Left lung (tissue), 10 donors: ENCODE measurements around the gene SLC2A8. TPM values are rescaled to one million over a fixed set of nuclear protein-coding genes. Genes with fewer than 3 reads are reported as not detected.

Experiments used
- ATAC-seq: fragments of 200-7000 bp; cut with Tn5 transposase; one replicate; pipeline ENCODE4 v1.9.1; 2020; ENCODE audit warnings: moderate library complexity
- DNase-seq, 4 donors: peaks; one replicate each; pipeline ENCODE4 v3.0.0-alpha.2; 2013 to 2020
- H3K27ac ChIP-seq, 2 donors: fragments of 200-600 bp; sonication (generic) in 1 of 2; one replicate each; pipeline versions ENCODE4 v1.5.0 to v1.8.0; 2020 to 2021
- H3K27me3 ChIP-seq, 2 donors: fragments of 200-600 bp; sonication (generic) in 1 of 2; one replicate each; pipeline versions ENCODE4 v1.5.0 to v1.8.0; 2020 to 2021
- H3K36me3 ChIP-seq, 2 donors: fragments of 200-600 bp; sonication (generic) in 1 of 2; one replicate each; pipeline versions ENCODE4 v1.5.0 to v1.8.0; 2020 to 2021
- H3K4me1 ChIP-seq, 2 donors: fragments of 200-600 bp; one replicate each; pipeline ENCODE4 v1.8.0; 2021
- H3K4me3 ChIP-seq, 2 donors: fragments of 200-600 bp; sonication (generic) in 1 of 2; one replicate each; pipeline versions ENCODE4 v1.5.0 to v1.8.0; 2020 to 2021; ENCODE audit warnings: mild to moderate bottlenecking in 1 of 2
- H3K9me3 ChIP-seq, 2 donors: fragments of 200-600 bp; sonication (generic) in 1 of 2; one replicate each; pipeline versions ENCODE4 v1.5.0 to v1.8.0; 2020 to 2021
- CTCF ChIP-seq, 2 donors: fragments of 200-600 bp; sonication (generic) in 1 of 2; IDR thresholded peaks; one replicate each; pipeline versions ENCODE4 v1.5.0 to v1.8.0; 2021; ENCODE audit warnings: antibody characterized with exemption in 2 of 2
- intact Hi-C, 2 donors: fragments of 100-400 bp; cut with DNase I; formaldehyde crosslinking; loops; one replicate each; pipeline versions ENCODE4 v1.11.2 to v1.14.2; 2022
- polyA plus RNA-seq, 6 donors: library from polyadenylated mRNA; unstranded; fragments of 120-200 nt; gene quantifications; one replicate each; pipeline ENCODE4 v1.2.1, GENCODE V29; 2013; ENCODE audit not compliant: insufficient read length in 6 of 6
- total RNA-seq, 2 donors: library from RNA; stranded (reverse); fragmentation: NEBNext Ultra II Directional; extraction: Animal tissue kit (Norgen Biotek cat#: 25700); gene quantifications; one replicate each; pipeline ENCODE4 v1.2.1, GENCODE V29; 2021
- donor health status: DM: no; HTN: yes; CAD: no.
- donor health status: DM: no; HTN: no; CAD: no.

Gene SLC2A8
- total and polyA plus RNA-seq, 8 donors = 18.6 to 24.2 (median 21.6) TPM

GRCh38 chr9:127402401-127403090, 5.6 kb downstream of the SLC2A8 start:
- no peaks in the 10 kb centered on the region for H3K9me3 ChIP-seq
- intact Hi-C loops = no loop called here
- ATAC-seq (no peak), DNase-seq (no peak)
- H3K4me3 ChIP-seq = no peak overlapping the region
- TF ChIP-seq CTCF (IDR thresholded peaks at IDR 0.05) = no peak
- H3K36me3 ChIP-seq = peaks cover 0 to 49% of the 10 kb centered on the region in 2 donors
- H3K27ac ChIP-seq = no peak overlapping the region
- H3K27me3 ChIP-seq = peaks cover 0 to 10% of the 10 kb centered on the region in 2 donors
- H3K4me1 ChIP-seq = peaks cover 0 to 13% of the 10 kb centered on the region in 2 donors

GRCh38 chr9:127403507-127404192, 6.7 kb downstream of the SLC2A8 start:
- no peak for DNase-seq
- Histone ChIP-seq H3K9me3 (no peaks in the 10 kb centered on the region), H3K27me3 (no peaks in the 10 kb centered on the region), H3K36me3 (peaks cover 0 to 49% of the 10 kb centered on the region in 2 donors), H3K4me3 (no peak overlapping the region), H3K27ac (no peak overlapping the region), H3K4me1 (peaks cover 0 to 2% of the 10 kb centered on the region in 2 donors)
- intact Hi-C loops = no loop called here
- ATAC-seq = no peak
- TF ChIP-seq CTCF (IDR thresholded peaks at IDR 0.05) = no peak

- H3K9me3 ChIP-seq = no peaks in the 10 kb centered on the region
- ATAC-seq = no peak
- no peak overlapping the region for H3K4me3 ChIP-seq
- H3K27ac ChIP-seq = no peak overlapping the region
- H3K36me3 ChIP-seq = peaks cover 0 to 49% of the 10 kb centered on the region in 2 donors
- H3K27me3 ChIP-seq = no peaks in the 10 kb centered on the region
- intact Hi-C loops = no loop called here
- H3K4me1 ChIP-seq = no peaks in the 10 kb centered on the region
- peak in 1 of 4 donors; percentile 69 for DNase-seq
- TF ChIP-seq CTCF (IDR thresholded peaks at IDR 0.05) = no peak
Measured at GRCh38 chr9:127404631-127405030, 7.7 kb downstream of the SLC2A8 start.

GRCh38 chr9:127405344-127406125, 8.6 kb downstream of the SLC2A8 start:
- Histone ChIP-seq H3K27ac (no peak overlapping the region), H3K4me3 (no peak overlapping the region), H3K27me3 (no peaks in the 10 kb centered on the region), H3K9me3 (no peaks in the 10 kb centered on the region), H3K4me1 (peaks cover 0 to 3% of the 10 kb centered on the region in 2 donors), H3K36me3 (peaks cover 0 to 44% of the 10 kb centered on the region in 2 donors)
- no peak for ATAC-seq
- intact Hi-C loops = no loop called here
- DNase-seq = peak in 1 of 4 donors; percentile 61
- TF ChIP-seq CTCF (IDR thresholded peaks at IDR 0.05) = no peak
